ENCODE results near the gene TMEM238.
"Not testable (repeated sequence)": the region's sequence is repeated elsewhere in the genome, so short reads cannot be mapped to it uniquely, and the experiment has no call there.

- TF ChIP-seq FOXA1, SP1 (IDR thresholded peaks at IDR 0.05): not testable (repeated sequence)
Measured at GRCh38 chr19:55329791-55330190, 54.3 kb downstream of the TMEM238 start.
